Measurements from ENCODE around the gene MUC5AC.

DNA sequence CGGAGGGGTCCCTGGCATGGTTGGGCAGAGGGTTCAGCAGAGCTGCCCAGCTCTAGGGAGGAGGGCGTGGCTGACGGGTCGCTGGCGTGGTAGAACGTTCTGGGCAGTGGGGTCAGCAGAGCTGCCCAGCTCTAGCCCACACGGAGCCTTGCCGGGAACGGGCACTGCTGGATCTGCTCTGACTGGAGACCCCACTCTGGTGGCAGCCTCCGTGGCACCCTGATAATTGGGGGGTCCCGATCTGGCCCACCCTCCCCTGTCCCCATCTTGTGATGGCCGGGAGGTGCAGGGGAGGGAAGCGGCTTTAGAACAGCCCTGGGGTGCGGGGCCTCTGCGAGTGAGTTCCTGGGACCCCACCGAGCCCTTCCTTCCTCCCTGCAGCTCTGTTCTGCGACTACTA is 21.9 kb downstream of the MUC5AC start:
- TF ChIP-seq EZH2phosphoT487 (IDR thresholded peaks at IDR 0.05; ENCODE audit: borderline replicate concordance, low read length), result no peak
- TF ChIP-seq EZH2 (IDR thresholded peaks at IDR 0.05; ENCODE audit: low read length, unreplicated experiment), result no peak
